DOHH2 (cell line): ENCODE data around the gene SEMA5A.

ENCODE experiments used
- EZH2phosphoT487 ChIP-seq: fragments of 200-600 bp; sonication (generic); IDR thresholded peaks from 2 replicates; pipeline ENCODE4 v1.6.1; 2017; ENCODE audit warnings: borderline replicate concordance, mild to moderate bottlenecking, antibody characterized with exemption, low read length, moderate library complexity, mixed read lengths
- TF ChIP-seq, protein P1 (sequence below): fragments of 200-600 bp; sonication (generic); IDR thresholded peaks from one replicate; pipeline ENCODE4 v1.5.1; 2014; ENCODE audit warnings: antibody characterized with exemption, mild to moderate bottlenecking, low read depth, low read length; ENCODE audit not compliant: poor library complexity, severe bottlenecking

DNA sequence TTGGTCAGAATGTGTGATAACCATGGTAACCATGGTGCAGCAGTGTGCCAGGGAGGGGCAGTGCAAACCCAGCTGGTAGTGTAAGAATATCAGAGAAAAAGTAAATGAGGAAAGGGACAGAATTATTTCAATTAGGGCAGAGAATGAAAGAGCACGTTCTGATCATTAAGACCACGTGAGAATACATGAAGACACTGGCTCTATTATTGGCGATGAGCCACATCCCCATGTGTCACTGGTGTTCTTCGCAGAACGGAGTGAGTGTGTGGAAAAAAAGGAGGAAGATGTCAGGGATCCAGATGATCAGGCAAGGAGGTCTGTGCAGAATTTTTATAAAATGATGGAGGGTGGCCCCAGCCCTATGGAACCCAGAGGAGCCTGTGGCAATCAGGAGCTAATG is 315.5 kb downstream of the SEMA5A start:
- TF ChIP-seq, protein P1, sequence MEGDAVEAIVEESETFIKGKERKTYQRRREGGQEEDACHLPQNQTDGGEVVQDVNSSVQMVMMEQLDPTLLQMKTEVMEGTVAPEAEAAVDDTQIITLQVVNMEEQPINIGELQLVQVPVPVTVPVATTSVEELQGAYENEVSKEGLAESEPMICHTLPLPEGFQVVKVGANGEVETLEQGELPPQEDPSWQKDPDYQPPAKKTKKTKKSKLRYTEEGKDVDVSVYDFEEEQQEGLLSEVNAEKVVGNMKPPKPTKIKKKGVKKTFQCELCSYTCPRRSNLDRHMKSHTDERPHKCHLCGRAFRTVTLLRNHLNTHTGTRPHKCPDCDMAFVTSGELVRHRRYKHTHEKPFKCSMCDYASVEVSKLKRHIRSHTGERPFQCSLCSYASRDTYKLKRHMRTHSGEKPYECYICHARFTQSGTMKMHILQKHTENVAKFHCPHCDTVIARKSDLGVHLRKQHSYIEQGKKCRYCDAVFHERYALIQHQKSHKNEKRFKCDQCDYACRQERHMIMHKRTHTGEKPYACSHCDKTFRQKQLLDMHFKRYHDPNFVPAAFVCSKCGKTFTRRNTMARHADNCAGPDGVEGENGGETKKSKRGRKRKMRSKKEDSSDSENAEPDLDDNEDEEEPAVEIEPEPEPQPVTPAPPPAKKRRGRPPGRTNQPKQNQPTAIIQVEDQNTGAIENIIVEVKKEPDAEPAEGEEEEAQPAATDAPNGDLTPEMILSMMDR = no peak
- TF ChIP-seq EZH2phosphoT487 = no peak
